Hepatocyte (in vitro differentiated cells): Measurements from ENCODE around the gene NDUFS6.

Source experiments
- CTCF ChIP-seq: fragments of 200-600 bp; sonication (generic); IDR thresholded peaks from 2 replicates; pipeline ENCODE4 v1.5.1; 2016; ENCODE audit warnings: antibody characterized with exemption, mild to moderate bottlenecking; ENCODE audit not compliant: poor library complexity
- EZH2 ChIP-seq: fragments of 200-600 bp; sonication (generic); IDR thresholded peaks from 2 replicates; pipeline ENCODE4 v1.6.1; 2016; ENCODE audit warnings: antibody characterized with exemption, mild to moderate bottlenecking, borderline replicate concordance
- EZH2phosphoT487 ChIP-seq: fragments of 200-600 bp; sonication (generic); IDR thresholded peaks from one replicate; pipeline ENCODE4 v1.6.1; 2018; ENCODE audit warnings: antibody characterized with exemption, mild to moderate bottlenecking, low read depth, moderate library complexity; ENCODE audit not compliant: unreplicated experiment, severe bottlenecking

GRCh38 chr5:1808439-1808838, 7.2 kb downstream of the NDUFS6 start:
- TF ChIP-seq CTCF (no peak), EZH2 (no peak), EZH2phosphoT487 (no peak)
